ENCODE data around the gene DDX1. TPM values are rescaled to one million over a fixed set of nuclear protein-coding genes. Genes with fewer than 3 reads are reported as not detected.
A peak's percentile ranks its signal among the peaks of the same experiment; 100 is the strongest.

DDX1 gene
- total and polyA plus RNA-seq, 2 experiments from 2014 or later, result 99.9 to 102 TPM

- TF ChIP-seq, protein P1, sequence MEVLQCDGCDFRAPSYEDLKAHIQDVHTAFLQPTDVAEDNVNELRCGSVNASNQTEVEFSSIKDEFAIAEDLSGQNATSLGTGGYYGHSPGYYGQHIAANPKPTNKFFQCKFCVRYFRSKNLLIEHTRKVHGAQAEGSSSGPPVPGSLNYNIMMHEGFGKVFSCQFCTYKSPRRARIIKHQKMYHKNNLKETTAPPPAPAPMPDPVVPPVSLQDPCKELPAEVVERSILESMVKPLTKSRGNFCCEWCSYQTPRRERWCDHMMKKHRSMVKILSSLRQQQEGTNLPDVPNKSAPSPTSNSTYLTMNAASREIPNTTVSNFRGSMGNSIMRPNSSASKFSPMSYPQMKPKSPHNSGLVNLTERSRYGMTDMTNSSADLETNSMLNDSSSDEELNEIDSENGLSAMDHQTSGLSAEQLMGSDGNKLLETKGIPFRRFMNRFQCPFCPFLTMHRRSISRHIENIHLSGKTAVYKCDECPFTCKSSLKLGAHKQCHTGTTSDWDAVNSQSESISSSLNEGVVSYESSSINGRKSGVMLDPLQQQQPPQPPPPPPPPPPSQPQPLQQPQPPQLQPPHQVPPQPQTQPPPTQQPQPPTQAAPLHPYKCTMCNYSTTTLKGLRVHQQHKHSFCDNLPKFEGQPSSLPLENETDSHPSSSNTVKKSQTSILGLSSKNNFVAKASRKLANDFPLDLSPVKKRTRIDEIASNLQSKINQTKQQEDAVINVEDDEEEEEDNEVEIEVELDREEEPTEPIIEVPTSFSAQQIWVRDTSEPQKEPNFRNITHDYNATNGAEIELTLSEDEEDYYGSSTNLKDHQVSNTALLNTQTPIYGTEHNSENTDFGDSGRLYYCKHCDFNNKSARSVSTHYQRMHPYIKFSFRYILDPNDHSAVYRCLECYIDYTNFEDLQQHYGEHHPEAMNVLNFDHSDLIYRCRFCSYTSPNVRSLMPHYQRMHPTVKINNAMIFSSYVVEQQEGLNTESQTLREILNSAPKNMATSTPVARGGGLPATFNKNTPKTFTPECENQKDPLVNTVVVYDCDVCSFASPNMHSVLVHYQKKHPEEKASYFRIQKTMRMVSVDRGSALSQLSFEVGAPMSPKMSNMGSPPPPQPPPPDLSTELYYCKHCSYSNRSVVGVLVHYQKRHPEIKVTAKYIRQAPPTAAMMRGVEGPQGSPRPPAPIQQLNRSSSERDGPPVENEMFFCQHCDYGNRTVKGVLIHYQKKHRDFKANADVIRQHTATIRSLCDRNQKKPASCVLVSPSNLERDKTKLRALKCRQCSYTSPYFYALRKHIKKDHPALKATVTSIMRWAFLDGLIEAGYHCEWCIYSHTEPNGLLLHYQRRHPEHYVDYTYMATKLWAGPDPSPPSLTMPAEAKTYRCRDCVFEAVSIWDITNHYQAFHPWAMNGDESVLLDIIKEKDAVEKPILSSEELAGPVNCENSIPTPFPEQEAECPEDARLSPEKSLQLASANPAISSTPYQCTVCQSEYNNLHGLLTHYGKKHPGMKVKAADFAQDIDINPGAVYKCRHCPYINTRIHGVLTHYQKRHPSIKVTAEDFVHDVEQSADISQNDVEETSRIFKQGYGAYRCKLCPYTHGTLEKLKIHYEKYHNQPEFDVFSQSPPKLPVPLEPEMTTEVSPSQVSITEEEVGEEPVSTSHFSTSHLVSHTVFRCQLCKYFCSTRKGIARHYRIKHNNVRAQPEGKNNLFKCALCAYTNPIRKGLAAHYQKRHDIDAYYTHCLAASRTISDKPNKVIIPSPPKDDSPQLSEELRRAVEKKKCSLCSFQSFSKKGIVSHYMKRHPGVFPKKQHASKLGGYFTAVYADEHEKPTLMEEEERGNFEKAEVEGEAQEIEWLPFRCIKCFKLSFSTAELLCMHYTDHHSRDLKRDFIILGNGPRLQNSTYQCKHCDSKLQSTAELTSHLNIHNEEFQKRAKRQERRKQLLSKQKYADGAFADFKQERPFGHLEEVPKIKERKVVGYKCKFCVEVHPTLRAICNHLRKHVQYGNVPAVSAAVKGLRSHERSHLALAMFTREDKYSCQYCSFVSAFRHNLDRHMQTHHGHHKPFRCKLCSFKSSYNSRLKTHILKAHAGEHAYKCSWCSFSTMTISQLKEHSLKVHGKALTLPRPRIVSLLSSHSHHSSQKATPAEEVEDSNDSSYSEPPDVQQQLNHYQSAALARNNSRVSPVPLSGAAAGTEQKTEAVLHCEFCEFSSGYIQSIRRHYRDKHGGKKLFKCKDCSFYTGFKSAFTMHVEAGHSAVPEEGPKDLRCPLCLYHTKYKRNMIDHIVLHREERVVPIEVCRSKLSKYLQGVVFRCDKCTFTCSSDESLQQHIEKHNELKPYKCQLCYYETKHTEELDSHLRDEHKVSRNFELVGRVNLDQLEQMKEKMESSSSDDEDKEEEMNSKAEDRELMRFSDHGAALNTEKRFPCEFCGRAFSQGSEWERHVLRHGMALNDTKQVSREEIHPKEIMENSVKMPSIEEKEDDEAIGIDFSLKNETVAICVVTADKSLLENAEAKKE (CRISPR knock-in tag; IDR thresholded peaks at IDR 0.05), result no peak
- TF ChIP-seq ZNF331 (CRISPR knock-in tag; IDR thresholded peaks at IDR 0.05; ENCODE audit: low read depth) (no peak), EZH2 (IDR thresholded peaks at IDR 0.05; ENCODE audit: low read depth, unreplicated experiment) (no peak), EZH2phosphoT487 (IDR thresholded peaks at IDR 0.05; ENCODE audit: unreplicated experiment) (no peak)
Observed at GRCh38 chr2:15571729-15572128, 19.9 kb upstream of the DDX1 start (continued).

GRCh38 chr2:15577071-15577735 lies 14.5 kb upstream of the DDX1 start:
- peak; percentile 99 for ATAC-seq
- H4K20me1 ChIP-seq (replicated peaks; ENCODE audit: insufficient read depth), result no peaks in the 10 kb centered on the region
- no peaks in the 10 kb centered on the region for H3K27me3 ChIP-seq (ENCODE audit: insufficient read depth)
- DNase-seq (ENCODE audit: low spot score), result peak; percentile 95
- no peaks in the 10 kb centered on the region for H3K79me2 ChIP-seq (replicated peaks; ENCODE audit: insufficient read depth)
- no peaks in the 10 kb centered on the region; the same call in 1 of the 2 replicates for H3K9me2 ChIP-seq (ENCODE audit: insufficient read depth)
- H3K36me3 ChIP-seq (ENCODE audit: insufficient read depth), result no peaks in the 10 kb centered on the region
- no peaks in the 10 kb centered on the region for H3K9me3 Mint-ChIP-seq
- no peak overlapping the region for H3K27ac Mint-ChIP-seq
- H3K4me1 ChIP-seq (ENCODE audit: insufficient read depth), result no peaks in the 10 kb centered on the region
- peaks cover 3% of the 10 kb centered on the region for H3K27me3 Mint-ChIP-seq (ENCODE audit: insufficient read depth, low read depth, poor library complexity)
- no peak overlapping the region for H3K27ac ChIP-seq (ENCODE audit: low read depth)
- no peaks in the 10 kb centered on the region for H3F3A ChIP-seq (replicated peaks; ENCODE audit: low read depth)
- H2AFZ ChIP-seq, result no peak overlapping the region
- H3K4me2 ChIP-seq, result no peak overlapping the region
- no peak overlapping the region for H3K4me3 Mint-ChIP-seq
- H3K4me3 ChIP-seq, result no peak overlapping the region
- H3K36me3 Mint-ChIP-seq (ENCODE audit: low read depth), result no peaks in the 10 kb centered on the region
- H3K4me1 Mint-ChIP-seq, result peaks cover 4% of the 10 kb centered on the region
- no peak for TF ChIP-seq EZH2phosphoT487 (IDR thresholded peaks at IDR 0.05; ENCODE audit: unreplicated experiment)
- TF ChIP-seq JUNB (IDR thresholded peaks at IDR 0.05; ENCODE audit: unreplicated experiment), result no peak
- no peak for TF ChIP-seq ZNF114 (CRISPR knock-in tag; IDR thresholded peaks at IDR 0.05)
- TF ChIP-seq POLR2AphosphoS5 (IDR thresholded peaks at IDR 0.05; ENCODE audit: low read depth), result no peak
- no peak for TF ChIP-seq STAT1 (IDR thresholded peaks at IDR 0.05; ENCODE audit: unreplicated experiment)
- TF ChIP-seq, protein P2, sequence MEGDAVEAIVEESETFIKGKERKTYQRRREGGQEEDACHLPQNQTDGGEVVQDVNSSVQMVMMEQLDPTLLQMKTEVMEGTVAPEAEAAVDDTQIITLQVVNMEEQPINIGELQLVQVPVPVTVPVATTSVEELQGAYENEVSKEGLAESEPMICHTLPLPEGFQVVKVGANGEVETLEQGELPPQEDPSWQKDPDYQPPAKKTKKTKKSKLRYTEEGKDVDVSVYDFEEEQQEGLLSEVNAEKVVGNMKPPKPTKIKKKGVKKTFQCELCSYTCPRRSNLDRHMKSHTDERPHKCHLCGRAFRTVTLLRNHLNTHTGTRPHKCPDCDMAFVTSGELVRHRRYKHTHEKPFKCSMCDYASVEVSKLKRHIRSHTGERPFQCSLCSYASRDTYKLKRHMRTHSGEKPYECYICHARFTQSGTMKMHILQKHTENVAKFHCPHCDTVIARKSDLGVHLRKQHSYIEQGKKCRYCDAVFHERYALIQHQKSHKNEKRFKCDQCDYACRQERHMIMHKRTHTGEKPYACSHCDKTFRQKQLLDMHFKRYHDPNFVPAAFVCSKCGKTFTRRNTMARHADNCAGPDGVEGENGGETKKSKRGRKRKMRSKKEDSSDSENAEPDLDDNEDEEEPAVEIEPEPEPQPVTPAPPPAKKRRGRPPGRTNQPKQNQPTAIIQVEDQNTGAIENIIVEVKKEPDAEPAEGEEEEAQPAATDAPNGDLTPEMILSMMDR (conservative IDR thresholded peaks at IDR 0.05; ENCODE audit: low read depth in 2 of 2), result peak; percentile 89 to 97
- TF ChIP-seq NANOG (IDR thresholded peaks at IDR 0.05; ENCODE audit: borderline replicate concordance), result no peak
- TF ChIP-seq ZNF331 (CRISPR knock-in tag; IDR thresholded peaks at IDR 0.05; ENCODE audit: low read depth), result no peak
- no peak for TF ChIP-seq EZH2 (IDR thresholded peaks at IDR 0.05; ENCODE audit: low read depth, unreplicated experiment)
- TF ChIP-seq, protein P3, sequence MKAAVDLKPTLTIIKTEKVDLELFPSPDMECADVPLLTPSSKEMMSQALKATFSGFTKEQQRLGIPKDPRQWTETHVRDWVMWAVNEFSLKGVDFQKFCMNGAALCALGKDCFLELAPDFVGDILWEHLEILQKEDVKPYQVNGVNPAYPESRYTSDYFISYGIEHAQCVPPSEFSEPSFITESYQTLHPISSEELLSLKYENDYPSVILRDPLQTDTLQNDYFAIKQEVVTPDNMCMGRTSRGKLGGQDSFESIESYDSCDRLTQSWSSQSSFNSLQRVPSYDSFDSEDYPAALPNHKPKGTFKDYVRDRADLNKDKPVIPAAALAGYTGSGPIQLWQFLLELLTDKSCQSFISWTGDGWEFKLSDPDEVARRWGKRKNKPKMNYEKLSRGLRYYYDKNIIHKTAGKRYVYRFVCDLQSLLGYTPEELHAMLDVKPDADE (IDR thresholded peaks at IDR 0.05), result no peak
- no peak for TF ChIP-seq REST (IDR thresholded peaks at IDR 0.05; ENCODE audit: unreplicated experiment)

Measured in GM23338 (cell line).